Panc1 (cell line): ENCODE measurements around the gene SGF29.

Source experiments
- POLR2AphosphoS5 ChIP-seq: IDR thresholded peaks from 2 replicates; pipeline ENCODE4 v1.6.1; 2012; ENCODE audit warnings: mild to moderate bottlenecking, low read depth, low read length, moderate library complexity
- REST ChIP-seq, 2 experiments: IDR thresholded peaks; 2 replicates each; pipeline ENCODE4 v1.6.1; 2011 to 2012; ENCODE audit warnings: low read depth in 2 of 2, control low read depth in 1 of 2, low read length in 1 of 2, mild to moderate bottlenecking in 1 of 2, moderate library complexity in 1 of 2; ENCODE audit not compliant: insufficient read depth in 1 of 2
- TCF7L2 ChIP-seq: IDR thresholded peaks from 2 replicates; pipeline ENCODE4 v1.6.1; 2011; ENCODE audit warnings: mild to moderate bottlenecking, low read depth, low read length, inconsistent platforms
- TF ChIP-seq, protein P1 (sequence below): fragments of 450-650 bp; IDR thresholded peaks from 2 replicates; pipeline ENCODE4 v1.5.1; 2017; ENCODE audit warnings: mild to moderate bottlenecking

- TF ChIP-seq, protein P1, sequence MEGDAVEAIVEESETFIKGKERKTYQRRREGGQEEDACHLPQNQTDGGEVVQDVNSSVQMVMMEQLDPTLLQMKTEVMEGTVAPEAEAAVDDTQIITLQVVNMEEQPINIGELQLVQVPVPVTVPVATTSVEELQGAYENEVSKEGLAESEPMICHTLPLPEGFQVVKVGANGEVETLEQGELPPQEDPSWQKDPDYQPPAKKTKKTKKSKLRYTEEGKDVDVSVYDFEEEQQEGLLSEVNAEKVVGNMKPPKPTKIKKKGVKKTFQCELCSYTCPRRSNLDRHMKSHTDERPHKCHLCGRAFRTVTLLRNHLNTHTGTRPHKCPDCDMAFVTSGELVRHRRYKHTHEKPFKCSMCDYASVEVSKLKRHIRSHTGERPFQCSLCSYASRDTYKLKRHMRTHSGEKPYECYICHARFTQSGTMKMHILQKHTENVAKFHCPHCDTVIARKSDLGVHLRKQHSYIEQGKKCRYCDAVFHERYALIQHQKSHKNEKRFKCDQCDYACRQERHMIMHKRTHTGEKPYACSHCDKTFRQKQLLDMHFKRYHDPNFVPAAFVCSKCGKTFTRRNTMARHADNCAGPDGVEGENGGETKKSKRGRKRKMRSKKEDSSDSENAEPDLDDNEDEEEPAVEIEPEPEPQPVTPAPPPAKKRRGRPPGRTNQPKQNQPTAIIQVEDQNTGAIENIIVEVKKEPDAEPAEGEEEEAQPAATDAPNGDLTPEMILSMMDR = no peak
- TF ChIP-seq REST (IDR thresholded peaks at IDR 0.05; ENCODE audit: insufficient read depth in 1 of 2, low read depth in 2 of 2, low read length in 1 of 2) = no peak
- TF ChIP-seq POLR2AphosphoS5 = no peak
- TF ChIP-seq TCF7L2 = no peak
These were observed 37.6 kb downstream of the SGF29 start for GRCh38 chr16:28591355-28591754.
